GM12873 (cell line): Measurements from ENCODE around the gene PCDH15.

Source experiments
- TF ChIP-seq, protein P1 (sequence below): IDR thresholded peaks from 2 replicates; pipeline ENCODE4 v1.5.1; 2012; ENCODE audit warnings: low read depth, mild to moderate bottlenecking, moderate library complexity, low read length, control low read depth; ENCODE audit not compliant: insufficient read depth; ENCODE audit errors: missing control alignments

The PCDH15 gene

DNA sequence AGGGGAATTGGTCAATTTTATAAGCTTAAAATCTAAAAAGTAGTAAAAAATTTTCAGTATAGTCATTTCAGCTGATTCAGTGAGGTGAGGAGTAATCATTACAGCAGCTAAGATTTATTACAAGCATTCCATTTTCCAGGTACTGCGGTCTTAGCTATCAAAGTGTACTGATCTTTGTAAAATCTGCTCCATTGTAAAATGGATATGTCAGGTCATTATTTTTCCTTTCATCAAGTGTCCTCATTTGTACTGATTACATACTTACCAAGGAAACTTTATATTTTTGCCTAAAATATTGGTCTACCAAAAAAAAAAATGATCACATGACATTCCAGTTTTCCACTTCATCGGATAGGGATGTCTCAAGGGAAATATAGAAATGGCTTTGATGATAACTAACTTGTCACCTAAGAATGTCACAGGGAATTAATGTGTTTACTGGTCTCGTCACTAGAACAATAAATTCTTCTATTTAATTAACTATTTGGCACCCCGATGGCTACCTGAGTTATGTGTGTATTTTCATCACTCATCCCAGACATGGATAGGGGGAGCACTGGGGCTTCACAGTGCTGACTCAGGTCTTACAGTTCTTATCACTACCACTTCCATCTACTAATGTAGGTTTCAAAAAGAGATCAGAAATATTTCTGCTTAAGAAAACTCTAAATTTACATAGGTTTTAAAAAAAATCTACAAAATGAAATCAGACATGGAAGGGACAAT is 948.4 kb downstream of the PCDH15 start:
- TF ChIP-seq, protein P1, sequence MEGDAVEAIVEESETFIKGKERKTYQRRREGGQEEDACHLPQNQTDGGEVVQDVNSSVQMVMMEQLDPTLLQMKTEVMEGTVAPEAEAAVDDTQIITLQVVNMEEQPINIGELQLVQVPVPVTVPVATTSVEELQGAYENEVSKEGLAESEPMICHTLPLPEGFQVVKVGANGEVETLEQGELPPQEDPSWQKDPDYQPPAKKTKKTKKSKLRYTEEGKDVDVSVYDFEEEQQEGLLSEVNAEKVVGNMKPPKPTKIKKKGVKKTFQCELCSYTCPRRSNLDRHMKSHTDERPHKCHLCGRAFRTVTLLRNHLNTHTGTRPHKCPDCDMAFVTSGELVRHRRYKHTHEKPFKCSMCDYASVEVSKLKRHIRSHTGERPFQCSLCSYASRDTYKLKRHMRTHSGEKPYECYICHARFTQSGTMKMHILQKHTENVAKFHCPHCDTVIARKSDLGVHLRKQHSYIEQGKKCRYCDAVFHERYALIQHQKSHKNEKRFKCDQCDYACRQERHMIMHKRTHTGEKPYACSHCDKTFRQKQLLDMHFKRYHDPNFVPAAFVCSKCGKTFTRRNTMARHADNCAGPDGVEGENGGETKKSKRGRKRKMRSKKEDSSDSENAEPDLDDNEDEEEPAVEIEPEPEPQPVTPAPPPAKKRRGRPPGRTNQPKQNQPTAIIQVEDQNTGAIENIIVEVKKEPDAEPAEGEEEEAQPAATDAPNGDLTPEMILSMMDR, result no peak

DNA sequence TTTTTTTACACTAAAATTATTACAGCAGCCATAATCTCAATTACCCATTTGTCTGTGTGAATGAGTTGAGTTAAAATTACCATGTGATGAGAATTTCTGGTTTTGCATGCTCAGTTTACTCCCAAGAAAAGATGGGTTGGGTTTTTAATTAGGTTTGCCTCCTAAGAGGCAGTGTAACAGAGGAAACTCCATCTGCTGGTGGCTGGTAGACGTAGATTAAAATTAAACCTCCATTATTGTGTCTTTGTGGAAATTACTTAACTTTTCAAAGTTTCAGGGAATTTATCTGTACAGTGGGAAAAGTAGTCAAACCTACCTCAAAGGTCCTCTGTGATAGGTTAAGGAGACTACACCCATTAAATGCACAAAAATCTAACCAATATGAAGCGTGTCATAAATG is 954.2 kb downstream of the PCDH15 start:
- TF ChIP-seq, protein P1, result no peak

DNA sequence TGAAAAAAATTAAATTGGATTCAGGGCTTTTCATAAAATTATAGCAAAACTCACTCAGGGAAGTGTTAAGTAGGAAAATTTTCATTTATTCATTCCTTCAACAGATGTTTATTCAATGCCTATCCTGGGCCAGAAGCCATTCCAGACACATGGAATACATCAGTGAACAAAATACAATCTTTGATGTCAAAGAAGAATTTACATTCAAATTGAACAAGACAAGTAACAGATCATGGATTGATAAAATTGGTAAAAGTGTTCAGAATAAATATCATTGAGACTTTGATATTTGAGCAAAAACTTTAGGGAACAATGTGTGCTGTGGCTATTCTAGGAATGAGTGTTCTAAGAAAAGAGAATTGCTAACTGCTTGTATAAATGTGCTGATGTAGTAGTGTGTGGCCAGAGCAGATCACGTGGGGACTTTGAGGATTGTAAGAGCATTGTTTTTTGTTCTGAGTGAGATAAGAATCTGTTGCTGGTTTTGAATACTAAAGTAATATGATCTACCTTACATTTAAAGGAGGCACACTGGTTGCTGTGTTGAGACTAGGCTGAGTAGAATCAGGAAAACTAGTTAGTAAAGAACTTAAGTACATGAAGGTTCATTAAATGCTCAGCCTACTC is 957.2 kb downstream of the PCDH15 start:
- TF ChIP-seq, protein P1, result no peak

DNA sequence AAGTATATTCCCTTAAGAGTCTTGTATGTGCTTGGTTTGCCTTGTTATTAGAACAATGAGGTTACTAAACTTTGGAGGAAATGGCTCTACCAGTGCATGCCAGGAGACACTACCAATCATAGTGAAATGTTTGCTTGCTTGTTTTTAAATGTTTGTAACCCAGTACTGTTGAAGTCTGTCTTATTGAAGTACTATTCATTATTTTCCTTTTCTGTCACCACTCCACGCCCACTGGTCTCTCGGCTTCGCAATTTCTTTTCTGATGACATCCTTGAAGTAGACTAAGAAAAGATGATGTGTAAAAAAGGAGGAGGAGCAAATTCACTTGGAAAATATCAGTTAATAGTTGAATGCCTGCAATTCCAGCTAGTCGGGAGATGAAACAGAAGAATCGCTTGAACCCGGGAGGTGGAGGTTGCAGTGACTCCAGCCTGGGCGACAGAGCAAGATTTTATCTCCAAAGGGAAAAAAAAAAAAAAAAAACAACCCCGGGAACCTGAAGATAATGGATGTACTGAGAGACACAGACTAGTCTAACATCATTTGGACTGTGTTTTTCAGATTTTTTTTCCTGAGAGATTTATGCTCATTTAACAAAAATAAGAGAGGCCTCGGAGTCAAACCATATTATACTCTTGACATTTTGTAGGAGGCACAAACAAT is 959.4 kb downstream of the PCDH15 start:
- TF ChIP-seq, protein P1, result no peak

DNA sequence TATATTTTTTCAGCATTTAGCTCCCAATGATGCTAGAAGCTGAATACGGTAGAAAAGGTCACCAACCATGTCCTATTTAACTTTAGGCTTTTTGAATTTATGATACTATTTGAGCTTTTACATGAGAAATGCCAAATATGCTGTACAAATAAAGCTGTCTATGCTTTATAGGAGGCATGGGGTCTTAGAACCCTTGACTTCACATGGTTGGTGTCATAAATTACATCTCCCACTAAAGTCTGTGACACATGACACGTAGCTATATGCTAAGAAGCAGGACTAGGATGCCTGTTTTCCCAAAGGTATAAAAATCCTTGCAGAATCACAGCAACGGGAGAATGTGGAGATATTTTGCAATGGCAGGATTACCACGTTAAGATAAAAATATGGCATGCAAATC is 960.4 kb downstream of the PCDH15 start:
- TF ChIP-seq, protein P1, result no peak

DNA sequence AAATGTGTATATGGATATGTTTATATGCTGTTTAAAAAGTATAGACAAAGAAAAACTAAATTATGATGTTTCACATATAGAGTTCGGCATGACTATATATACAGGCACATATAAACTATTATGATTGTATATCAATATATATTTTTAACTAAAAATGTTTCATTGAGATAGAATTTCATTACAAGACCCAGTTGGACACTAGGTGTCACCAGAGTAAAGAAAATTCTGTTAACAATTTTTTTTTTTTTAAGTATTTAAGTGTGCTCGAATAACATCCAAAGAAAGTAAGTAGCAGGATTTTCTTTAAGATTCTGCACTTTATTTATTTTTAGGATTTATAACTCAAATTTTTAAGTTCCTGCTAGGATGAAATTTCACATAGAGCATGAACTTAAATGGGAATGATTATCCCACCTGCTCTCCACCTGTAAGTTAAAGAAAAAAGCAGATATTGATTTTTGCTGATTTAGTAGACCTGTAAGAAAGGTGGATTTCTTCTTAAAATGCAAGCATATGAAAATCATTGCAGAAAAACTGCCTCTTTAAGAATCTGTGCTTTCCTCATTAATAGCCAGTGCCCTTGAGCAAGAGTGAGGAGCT is 961.5 kb downstream of the PCDH15 start:
- TF ChIP-seq, protein P1, result no peak

DNA sequence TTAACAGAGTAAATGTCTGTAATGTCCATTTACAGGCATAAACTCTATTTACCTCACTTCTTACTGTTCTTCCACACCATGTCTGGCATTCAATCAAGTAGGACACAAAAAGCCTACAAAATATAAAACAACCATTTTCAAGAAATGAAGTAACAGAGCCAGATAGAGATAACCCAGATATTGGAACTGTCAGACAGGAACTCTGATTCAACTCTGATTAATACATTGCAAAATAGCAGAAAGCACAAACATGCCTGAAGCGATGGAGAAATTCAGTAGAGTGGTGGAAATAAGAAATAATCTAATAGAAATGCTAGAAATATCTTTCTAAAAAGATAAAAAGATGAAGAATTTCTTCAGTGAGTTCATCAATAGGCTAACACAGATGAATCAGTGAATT is 964.4 kb downstream of the PCDH15 start:
- TF ChIP-seq, protein P1, result no peak
